ENCODE measurements around the gene FASTK.

FASTK gene

GRCh38 chr7:151122796-151123157 is 42.2 kb upstream of the FASTK start:
- no peak for ATAC-seq
- TF ChIP-seq TOX (CRISPR knock-in tag; IDR thresholded peaks at IDR 0.05; ENCODE audit: borderline replicate concordance) (no peak), ZNF565 (CRISPR knock-in tag; conservative IDR thresholded peaks at IDR 0.05; ENCODE audit: low read depth) (no peak), OSR1 (CRISPR knock-in tag; IDR thresholded peaks at IDR 0.05) (no peak), ZFP3 (CRISPR knock-in tag; IDR thresholded peaks at IDR 0.05) (no peak)
- TF ChIP-seq, protein P1, sequence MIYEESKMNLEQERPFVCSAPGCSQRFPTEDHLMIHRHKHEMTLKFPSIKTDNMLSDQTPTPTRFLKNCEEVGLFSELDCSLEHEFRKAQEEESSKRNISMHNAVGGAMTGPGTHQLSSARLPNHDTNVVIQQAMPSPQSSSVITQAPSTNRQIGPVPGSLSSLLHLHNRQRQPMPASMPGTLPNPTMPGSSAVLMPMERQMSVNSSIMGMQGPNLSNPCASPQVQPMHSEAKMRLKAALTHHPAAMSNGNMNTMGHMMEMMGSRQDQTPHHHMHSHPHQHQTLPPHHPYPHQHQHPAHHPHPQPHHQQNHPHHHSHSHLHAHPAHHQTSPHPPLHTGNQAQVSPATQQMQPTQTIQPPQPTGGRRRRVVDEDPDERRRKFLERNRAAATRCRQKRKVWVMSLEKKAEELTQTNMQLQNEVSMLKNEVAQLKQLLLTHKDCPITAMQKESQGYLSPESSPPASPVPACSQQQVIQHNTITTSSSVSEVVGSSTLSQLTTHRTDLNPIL (CRISPR knock-in tag; IDR thresholded peaks at IDR 0.05; ENCODE audit: low read depth) = no peak

- ATAC-seq = no peak
- no peak for TF ChIP-seq ZFP30 (CRISPR knock-in tag; IDR thresholded peaks at IDR 0.05)
- TF ChIP-seq, protein P2, sequence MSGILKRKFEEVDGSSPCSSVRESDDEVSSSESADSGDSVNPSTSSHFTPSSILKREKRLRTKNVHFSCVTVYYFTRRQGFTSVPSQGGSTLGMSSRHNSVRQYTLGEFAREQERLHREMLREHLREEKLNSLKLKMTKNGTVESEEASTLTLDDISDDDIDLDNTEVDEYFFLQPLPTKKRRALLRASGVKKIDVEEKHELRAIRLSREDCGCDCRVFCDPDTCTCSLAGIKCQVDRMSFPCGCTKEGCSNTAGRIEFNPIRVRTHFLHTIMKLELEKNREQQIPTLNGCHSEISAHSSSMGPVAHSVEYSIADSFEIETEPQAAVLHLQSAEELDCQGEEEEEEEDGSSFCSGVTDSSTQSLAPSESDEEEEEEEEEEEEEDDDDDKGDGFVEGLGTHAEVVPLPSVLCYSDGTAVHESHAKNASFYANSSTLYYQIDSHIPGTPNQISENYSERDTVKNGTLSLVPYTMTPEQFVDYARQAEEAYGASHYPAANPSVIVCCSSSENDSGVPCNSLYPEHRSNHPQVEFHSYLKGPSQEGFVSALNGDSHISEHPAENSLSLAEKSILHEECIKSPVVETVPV (CRISPR knock-in tag; IDR thresholded peaks at IDR 0.05) = no peak
- TF ChIP-seq, protein P3, sequence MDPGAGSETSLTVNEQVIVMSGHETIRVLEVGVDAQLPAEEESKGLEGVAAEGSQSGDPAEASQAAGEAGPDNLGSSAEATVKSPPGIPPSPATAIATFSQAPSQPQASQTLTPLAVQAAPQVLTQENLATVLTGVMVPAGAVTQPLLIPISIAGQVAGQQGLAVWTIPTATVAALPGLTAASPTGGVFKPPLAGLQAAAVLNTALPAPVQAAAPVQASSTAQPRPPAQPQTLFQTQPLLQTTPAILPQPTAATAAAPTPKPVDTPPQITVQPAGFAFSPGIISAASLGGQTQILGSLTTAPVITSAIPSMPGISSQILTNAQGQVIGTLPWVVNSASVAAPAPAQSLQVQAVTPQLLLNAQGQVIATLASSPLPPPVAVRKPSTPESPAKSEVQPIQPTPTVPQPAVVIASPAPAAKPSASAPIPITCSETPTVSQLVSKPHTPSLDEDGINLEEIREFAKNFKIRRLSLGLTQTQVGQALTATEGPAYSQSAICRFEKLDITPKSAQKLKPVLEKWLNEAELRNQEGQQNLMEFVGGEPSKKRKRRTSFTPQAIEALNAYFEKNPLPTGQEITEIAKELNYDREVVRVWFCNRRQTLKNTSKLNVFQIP (CRISPR knock-in tag; IDR thresholded peaks at IDR 0.05; ENCODE audit: borderline replicate concordance, low read depth) = no peak
- TF ChIP-seq ZNF565 (CRISPR knock-in tag; conservative IDR thresholded peaks at IDR 0.05; ENCODE audit: low read depth) = no peak
- no peak for TF ChIP-seq ZC3H10 (CRISPR knock-in tag; IDR thresholded peaks at IDR 0.05)
- TF ChIP-seq TOX (CRISPR knock-in tag; IDR thresholded peaks at IDR 0.05; ENCODE audit: borderline replicate concordance) = no peak
- TF ChIP-seq TCF4 (CRISPR knock-in tag; IDR thresholded peaks at IDR 0.05; ENCODE audit: borderline replicate concordance) = no peak
- TF ChIP-seq BACH2 (CRISPR knock-in tag; IDR thresholded peaks at IDR 0.05; ENCODE audit: borderline replicate concordance) = no peak
- TF ChIP-seq, protein P1 (CRISPR knock-in tag; IDR thresholded peaks at IDR 0.05; ENCODE audit: low read depth) = no peak
- TF ChIP-seq ESRRG (CRISPR knock-in tag; IDR thresholded peaks at IDR 0.05) = no peak
- TF ChIP-seq, protein P4, sequence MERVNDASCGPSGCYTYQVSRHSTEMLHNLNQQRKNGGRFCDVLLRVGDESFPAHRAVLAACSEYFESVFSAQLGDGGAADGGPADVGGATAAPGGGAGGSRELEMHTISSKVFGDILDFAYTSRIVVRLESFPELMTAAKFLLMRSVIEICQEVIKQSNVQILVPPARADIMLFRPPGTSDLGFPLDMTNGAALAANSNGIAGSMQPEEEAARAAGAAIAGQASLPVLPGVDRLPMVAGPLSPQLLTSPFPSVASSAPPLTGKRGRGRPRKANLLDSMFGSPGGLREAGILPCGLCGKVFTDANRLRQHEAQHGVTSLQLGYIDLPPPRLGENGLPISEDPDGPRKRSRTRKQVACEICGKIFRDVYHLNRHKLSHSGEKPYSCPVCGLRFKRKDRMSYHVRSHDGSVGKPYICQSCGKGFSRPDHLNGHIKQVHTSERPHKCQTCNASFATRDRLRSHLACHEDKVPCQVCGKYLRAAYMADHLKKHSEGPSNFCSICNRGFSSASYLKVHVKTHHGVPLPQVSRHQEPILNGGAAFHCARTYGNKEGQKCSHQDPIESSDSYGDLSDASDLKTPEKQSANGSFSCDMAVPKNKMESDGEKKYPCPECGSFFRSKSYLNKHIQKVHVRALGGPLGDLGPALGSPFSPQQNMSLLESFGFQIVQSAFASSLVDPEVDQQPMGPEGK (CRISPR knock-in tag; IDR thresholded peaks at IDR 0.05; ENCODE audit: borderline replicate concordance) = no peak
- TF ChIP-seq ZNF8 (CRISPR knock-in tag; IDR thresholded peaks at IDR 0.05) = no peak
- TF ChIP-seq OSR1 (CRISPR knock-in tag; IDR thresholded peaks at IDR 0.05) = no peak
- no peak for TF ChIP-seq TSHZ2 (CRISPR knock-in tag; IDR thresholded peaks at IDR 0.05)
- TF ChIP-seq CSDC2 (CRISPR knock-in tag; IDR thresholded peaks at IDR 0.05) = no peak
- TF ChIP-seq ISL1 (CRISPR knock-in tag; IDR thresholded peaks at IDR 0.05) = no peak
- no peak for TF ChIP-seq PPARA (CRISPR knock-in tag; IDR thresholded peaks at IDR 0.05; ENCODE audit: borderline replicate concordance)
- TF ChIP-seq SNAI2 (CRISPR knock-in tag; IDR thresholded peaks at IDR 0.05) = no peak
- no peak for TF ChIP-seq ARNTL (CRISPR knock-in tag; IDR thresholded peaks at IDR 0.05; ENCODE audit: borderline replicate concordance, low read depth)
Measured at GRCh38 chr7:151122276-151122675, 41.7 kb upstream of the FASTK start.

Measured in SK-N-SH treated with all-trans-retinoic acid at 6 μM for 48 hours (cell line).